HCT116 (cell line): ENCODE measurements around the gene PRKG2. TPM values are rescaled to one million over a fixed set of nuclear protein-coding genes. Genes with fewer than 3 reads are reported as not detected.

Experiments used
- ATAC-seq: fragments of 200-7000 bp; cut with Tn5 transposase; 2 replicates; pipeline ENCODE4 v1.9.1; 2020; ENCODE audit warnings: mild to moderate bottlenecking, moderate library complexity
- BruUV-seq: library from RNA; stranded (reverse); fragments of 400-500 nt; replicated peaks from 2 replicates; lab custom pipeline; 2021; lab: Mats Ljungman, UMichigan
- CTCF ChIA-PET: fragments of 300-600 bp; sonication (Branson Sonifier 250); formaldehyde crosslinking; loops from one replicate; lab custom pipeline; 2021; ENCODE audit warnings: antibody characterized with exemption; lab: Charles Lee
- POLR2A ChIA-PET: fragments of 300-600, 350-600 bp; sonication (Branson Sonifier 250); formaldehyde crosslinking; loops from one replicate; lab custom pipeline; 2021; ENCODE audit warnings: antibody characterized with exemption; lab: Charles Lee
- RAD21 ChIA-PET, 2 experiments: fragments of 300-600 bp; sonication (Branson Sonifier 250); formaldehyde crosslinking; loops; one replicate each; lab custom pipeline; 2023; ENCODE audit warnings: low total read pairs in 2 of 2; ENCODE audit not compliant: uncharacterized antibody in 2 of 2, unreplicated experiment in 2 of 2, low non-redundant PET in 1 of 2; lab: Charles Lee
- DNase-seq: peaks from one replicate; pipeline ENCODE4 v3.0.0-alpha.2; 2010; ENCODE audit warnings: low read depth, low spot score
- H2AFZ ChIP-seq: fragments of 200-600 bp; shearing (Covaris generic), sonication (generic); 2 replicates; pipeline ENCODE4 v1.6.1; 2017; ENCODE audit warnings: low read depth, mixed run types, mixed read lengths, antibody characterized with exemption, low read length; ENCODE audit not compliant: poor library complexity, severe bottlenecking
- H3K27ac ChIP-seq: 2 replicates; pipeline ENCODE4 v1.5.1; 2012; ENCODE audit warnings: low read depth, low read length
- H3K27me3 ChIP-seq: fragments of 200-600 bp; sonication (generic); 2 replicates; pipeline ENCODE4 v1.6.1; 2016; ENCODE audit warnings: mixed run types, low read length, mixed read lengths; ENCODE audit not compliant: insufficient read depth
- H3K36me3 ChIP-seq, 2 experiments: fragments of 200-500 bp in 1 of 2; fragments of 200-600 bp in 1 of 2; sonication (Bioruptor generic) in 1 of 2; sonication (generic) in 1 of 2; 2 replicates each; pipeline versions ENCODE4 v1.5.1 to v1.6.1; 2014 to 2016; ENCODE audit warnings: low read length in 2 of 2, inconsistent platforms in 1 of 2, mixed read lengths in 1 of 2, mixed run types in 1 of 2; ENCODE audit not compliant: insufficient read depth in 2 of 2, control insufficient read depth in 1 of 2
- H3K4me1 ChIP-seq, 2 experiments: fragments of 200-600 bp in 1 of 2; sonication (generic) in 1 of 2; 2 replicates each; pipeline versions ENCODE4 v1.5.1 to v1.6.1; 2012 to 2017; ENCODE audit warnings: low read length in 2 of 2, inconsistent platforms in 1 of 2, mild to moderate bottlenecking in 1 of 2, mixed read lengths in 1 of 2, mixed run types in 1 of 2, moderate library complexity in 1 of 2; ENCODE audit not compliant: insufficient read depth in 2 of 2, control insufficient read depth in 1 of 2
- H3K4me2 ChIP-seq: fragments of 200-600 bp; sonication (generic); 2 replicates; pipeline ENCODE4 v1.6.1; 2017; ENCODE audit warnings: mixed run types, low read length, mixed read lengths
- H3K4me3 ChIP-seq, 2 experiments: fragments of 200-600 bp in 1 of 2; sonication (generic) in 1 of 2; replicated peaks in 1 of 2; 2 replicates each; pipeline ENCODE4 v1.5.1; 2011 to 2016; ENCODE audit warnings: low read length in 2 of 2, control low read depth in 1 of 2, low read depth in 1 of 2, mild to moderate bottlenecking in 1 of 2, mixed read lengths in 1 of 2, mixed run types in 1 of 2
- H3K79me2 ChIP-seq: fragments of 200-600 bp; sonication (generic); 2 replicates; pipeline ENCODE4 v1.6.1; 2017; ENCODE audit warnings: mild to moderate bottlenecking, mixed run types, low read length, moderate library complexity, mixed read lengths; ENCODE audit not compliant: insufficient read depth
- H3K9ac ChIP-seq: fragments of 200-600 bp; sonication (generic); 2 replicates; pipeline ENCODE4 v1.6.1; 2016; ENCODE audit warnings: low read length, mixed read lengths
- H3K9me2 ChIP-seq: fragments of 200-600 bp; sonication (generic), shearing (Covaris generic); 2 replicates; pipeline ENCODE4 v1.6.1; 2017; ENCODE audit warnings: mixed run types, mild to moderate bottlenecking, moderate library complexity; ENCODE audit not compliant: insufficient read depth
- H3K9me3 ChIP-seq, 2 experiments: fragments of 200-500 bp in 1 of 2; fragments of 200-600 bp in 1 of 2; sonication (Bioruptor generic) in 1 of 2; sonication (generic) in 1 of 2; 2 replicates each; pipeline ENCODE4 v1.6.1; 2014 to 2017; ENCODE audit warnings: low read length in 2 of 2, mixed read lengths in 2 of 2, inconsistent platforms in 1 of 2, low read depth in 1 of 2, mild to moderate bottlenecking in 1 of 2, mixed run types in 1 of 2, moderate library complexity in 1 of 2; ENCODE audit not compliant: control insufficient read depth in 1 of 2, insufficient read depth in 1 of 2
- H4K20me1 ChIP-seq: fragments of 200-600 bp; sonication (generic), shearing (Covaris generic); 2 replicates; pipeline ENCODE4 v1.6.1; 2017; ENCODE audit warnings: mixed run types, mild to moderate bottlenecking, moderate library complexity; ENCODE audit not compliant: insufficient read depth
- CTCF ChIP-seq, 3 experiments: fragments of 200-600 bp in 1 of 3; sonication (generic) in 1 of 3; IDR thresholded peaks in 2 of 3; conservative IDR thresholded peaks in 1 of 3; 2 replicates each; pipeline ENCODE4 v1.5.1; 2012 to 2017; ENCODE audit warnings: low read depth in 2 of 3, low read length in 2 of 3, antibody characterized with exemption in 1 of 3, borderline replicate concordance in 1 of 3, control low read depth in 1 of 3, mild to moderate bottlenecking in 1 of 3, mixed read lengths in 1 of 3, mixed run types in 1 of 3, moderate library complexity in 1 of 3; ENCODE audit not compliant: insufficient read depth in 1 of 3
- FOSL1 ChIP-seq: IDR thresholded peaks from 2 replicates; pipeline ENCODE4 v1.6.1; 2012; ENCODE audit warnings: low read depth
- JUND ChIP-seq: IDR thresholded peaks from 2 replicates; pipeline ENCODE4 v1.6.1; 2012
- SP1 ChIP-seq: IDR thresholded peaks from 2 replicates; pipeline ENCODE4 v1.6.1; 2012; ENCODE audit warnings: low read depth
- TCF7L2 ChIP-seq: IDR thresholded peaks from 2 replicates; pipeline ENCODE4 v1.7.0; 2011; ENCODE audit warnings: borderline replicate concordance, inconsistent platforms; ENCODE audit not compliant: insufficient read depth, insufficient read length; ENCODE audit errors: extremely low read depth
- ZBTB33 ChIP-seq: IDR thresholded peaks from 2 replicates; pipeline ENCODE4 v1.6.1; 2011; ENCODE audit warnings: mild to moderate bottlenecking, low read length, moderate library complexity; ENCODE audit not compliant: insufficient replicate concordance; ENCODE audit errors: extremely low read depth
- ZFX ChIP-seq: fragments of 450-650 bp; IDR thresholded peaks from 2 replicates; pipeline ENCODE4 v1.6.1; 2017
- intact Hi-C: fragments of 100-400 bp; cut with micrococcal nuclease; formaldehyde crosslinking; loops from 2 replicates; pipeline ENCODE4 v1.10.0; 2022
- total RNA-seq: library from RNA; stranded (reverse); gene quantifications from one replicate; pipeline ENCODE4 v1.2.1, GENCODE V29; 2021; ENCODE audit not compliant: unreplicated experiment

PRKG2 gene
- total RNA-seq, 1 experiment from 2014 or later, result 2.1 TPM

- no peak for DNase-seq
- H2AFZ ChIP-seq, result no peak overlapping the region
- H3K4me3 ChIP-seq, result no peak overlapping the region
- no peak overlapping the region for H3K4me2 ChIP-seq
- H3K27ac ChIP-seq, result no peak overlapping the region
- no peaks in the 10 kb centered on the region for H3K9me2 ChIP-seq
- CTCF ChIA-PET, result interaction anchor here (1.8 kb wide), 1 partner anchor 680 kb away, joined by 12 read pairs; no protein-coding TSS in a partner anchor
- H3K9me3 ChIP-seq, result no peaks in the 10 kb centered on the region
- no TSS peak for BruUV-seq
- H4K20me1 ChIP-seq, result no peaks in the 10 kb centered on the region; the same call in 1 of the 2 replicates
- H3K79me2 ChIP-seq, result no peaks in the 10 kb centered on the region
- no peaks in the 10 kb centered on the region for H3K4me1 ChIP-seq
- RAD21 ChIA-PET, result no interaction called here
- TF ChIP-seq TCF7L2, result no peak
- no peak for TF ChIP-seq ZFX
- no peak for TF ChIP-seq SP1
- no peak for TF ChIP-seq CTCF (IDR thresholded peaks at IDR 0.05 in 2 of 3, conservative IDR thresholded peaks at IDR 0.05 in 1 of 3; ENCODE audit: borderline replicate concordance in 1 of 3, insufficient read depth in 1 of 3, low read depth in 2 of 3, low read length in 2 of 3)
- no peak for TF ChIP-seq JUND
- TF ChIP-seq FOSL1, result no peak
- no peak for TF ChIP-seq ZBTB33
- POLR2A ChIA-PET, result no interaction called here
- H3K9ac ChIP-seq, result no peak overlapping the region
- peaks cover 59% of the 10 kb centered on the region for H3K27me3 ChIP-seq
- intact Hi-C loops, result no loop called here
- H3K36me3 ChIP-seq, result no peaks in the 10 kb centered on the region
- no peak for ATAC-seq
Observed at GRCh38 chr4:81042578-81043365, 172.2 kb downstream of the PRKG2 start.
